Endothelial cell of umbilical vein (primary cell): Measurements from ENCODE around the gene CST8. TPM values are rescaled to one million over a fixed set of nuclear protein-coding genes. Genes with fewer than 3 reads are reported as not detected.

ENCODE experiments used
- BruUV-seq: library from RNA; stranded (reverse); fragments of 400-500 nt; replicated peaks from 2 replicates; lab custom pipeline; 2021; lab: Mats Ljungman, UMichigan
- CTCF ChIA-PET: fragments of 300-600, 350-600 bp; sonication (Branson Sonifier 250); formaldehyde crosslinking; loops from one replicate; lab custom pipeline; 2021; ENCODE audit warnings: antibody characterized with exemption, inconsistent platforms; lab: Charles Lee
- POLR2A ChIA-PET: fragments of 300-600, 350-600 bp; sonication (Branson Sonifier 250); formaldehyde crosslinking; loops from one replicate; lab custom pipeline; 2021; ENCODE audit warnings: antibody characterized with exemption, inconsistent platforms; lab: Charles Lee
- DNase-seq: peaks from one replicate; pipeline ENCODE4 v3.0.0-alpha.2; 2011; ENCODE audit warnings: low read depth, low spot score
- FAIRE-seq: peaks from 2 replicates; lab custom pipeline; 2011; peaks lifted over from hg19 to GRCh38; lab: Jason Lieb, UNC
- H2AFZ ChIP-seq: 2 replicates; pipeline ENCODE4 v1.6.0; 2012; ENCODE audit warnings: low read depth, low read length, control low read depth, inconsistent platforms
- H3K27ac ChIP-seq: 2 replicates; pipeline ENCODE4 v1.5.1; 2011; ENCODE audit warnings: low read depth, mild to moderate bottlenecking, control low read depth, low read length, moderate library complexity; ENCODE audit not compliant: insufficient read depth
- H3K27me3 ChIP-seq, 2 experiments: 2 replicates each; pipeline versions ENCODE4 v1.6.0 to v1.6.1; 2011; ENCODE audit warnings: low read length in 2 of 2, mixed read lengths in 1 of 2; ENCODE audit not compliant: control insufficient read depth in 2 of 2, insufficient read depth in 2 of 2
- H3K36me3 ChIP-seq, 2 experiments: 2 replicates in 1 of 2; 3 replicates in 1 of 2; pipeline ENCODE4 v1.5.1; 2011; ENCODE audit warnings: low read length in 2 of 2, mild to moderate bottlenecking in 1 of 2, moderate library complexity in 1 of 2; ENCODE audit not compliant: control insufficient read depth in 2 of 2, insufficient read depth in 2 of 2; ENCODE audit errors: extremely low read depth in 1 of 2
- H3K4me1 ChIP-seq: 3 replicates; pipeline ENCODE4 v1.5.1; 2011; ENCODE audit warnings: mild to moderate bottlenecking, low read length; ENCODE audit not compliant: control insufficient read depth, insufficient read depth; ENCODE audit errors: extremely low read depth
- H3K4me2 ChIP-seq: 2 replicates; pipeline ENCODE4 v1.6.1; 2011; ENCODE audit warnings: low read length, control low read depth, mixed read lengths; ENCODE audit not compliant: insufficient read depth
- H3K4me3 ChIP-seq, 3 experiments: fragments of 200-600 bp in 1 of 3; sonication (generic), shearing (Covaris generic) in 1 of 3; replicated peaks in 1 of 3; 2 replicates each; pipeline ENCODE4 v1.5.1; 2011 to 2016; ENCODE audit warnings: control low read depth in 3 of 3, low read length in 3 of 3, mild to moderate bottlenecking in 2 of 3, inconsistent platforms in 1 of 3, low read depth in 1 of 3, moderate library complexity in 1 of 3; ENCODE audit not compliant: insufficient read depth in 1 of 3
- H3K79me2 ChIP-seq: 2 replicates; pipeline ENCODE4 v1.6.0; 2012; ENCODE audit warnings: low read length, inconsistent platforms; ENCODE audit not compliant: control insufficient read depth, insufficient read depth
- H3K9ac ChIP-seq: replicated peaks from 2 replicates; pipeline ENCODE3; 2011; ENCODE audit warnings: low read length, control low read depth; ENCODE audit not compliant: insufficient read depth; ENCODE audit errors: extremely low read depth
- H3K9me1 ChIP-seq: replicated peaks from 3 replicates; pipeline ENCODE4 v1.6.0; 2011; ENCODE audit warnings: mild to moderate bottlenecking, low read length; ENCODE audit not compliant: control insufficient read depth, insufficient read depth; ENCODE audit errors: extremely low read depth
- H3K9me3 ChIP-seq: replicated peaks from 2 replicates; pipeline ENCODE4 v1.5.1; 2012; ENCODE audit warnings: low read length, inconsistent platforms; ENCODE audit not compliant: control insufficient read depth, insufficient read depth
- H4K20me1 ChIP-seq: replicated peaks from 2 replicates; pipeline ENCODE3; 2011; ENCODE audit warnings: mild to moderate bottlenecking, low read length; ENCODE audit not compliant: control insufficient read depth, insufficient read depth; ENCODE audit errors: extremely low read depth
- EZH2 ChIP-seq: IDR thresholded peaks from 2 replicates; pipeline ENCODE4 v1.6.1; 2012; ENCODE audit warnings: borderline replicate concordance, low read depth, mild to moderate bottlenecking, moderate library complexity, low read length, inconsistent platforms; ENCODE audit not compliant: severe bottlenecking
- FOS ChIP-seq: IDR thresholded peaks from 2 replicates; pipeline ENCODE4 v1.6.1; 2011; ENCODE audit warnings: mild to moderate bottlenecking, low read length, moderate library complexity, borderline replicate concordance; ENCODE audit not compliant: insufficient read depth
- GATA2 ChIP-seq: IDR thresholded peaks from 2 replicates; pipeline ENCODE4 v1.7.0; 2011; ENCODE audit warnings: low read depth, mild to moderate bottlenecking, moderate library complexity, mixed read lengths, low read length; ENCODE audit not compliant: insufficient read length, insufficient read depth
- JUN ChIP-seq: IDR thresholded peaks from 2 replicates; pipeline ENCODE4 v1.6.1; 2011; ENCODE audit warnings: borderline replicate concordance, low read depth; ENCODE audit not compliant: insufficient read length, insufficient read depth
- MYC ChIP-seq: IDR thresholded peaks from one replicate; pipeline ENCODE4 v1.6.1; 2011; ENCODE audit warnings: mild to moderate bottlenecking, low read depth, low read length
- POLR2A ChIP-seq: IDR thresholded peaks from 2 replicates; pipeline ENCODE4 v1.6.1; 2012; ENCODE audit warnings: low read depth, mild to moderate bottlenecking, control low read depth, low read length
- POLR2AphosphoS5 ChIP-seq: IDR thresholded peaks from 2 replicates; pipeline ENCODE4 v1.6.1; 2012; ENCODE audit warnings: low read depth, mild to moderate bottlenecking, control low read depth, low read length, moderate library complexity; ENCODE audit not compliant: insufficient read depth
- dilution Hi-C: fragments of 300-500 bp; cut with MboI; formaldehyde crosslinking; loops from one replicate; pipeline ENCODE4 v1.15.0; 2019; ENCODE audit warnings: low sequenced_read_pairs; ENCODE audit not compliant: extremely low pct_ligation_motif_present
- intact Hi-C: fragments of 100-400 bp; cut with micrococcal nuclease; formaldehyde crosslinking; loops from one replicate; pipeline ENCODE4 v1.10.0; 2022
- polyA plus RNA-seq, 4 experiments: library from polyadenylated mRNA; depleted of rRNA in 3 of 4; stranded (reverse) in 3 of 4; unstranded in 1 of 4; fragments of >200 nt; gene quantifications; 2 replicates each; pipeline versions ENCODE4 v1.2.1 to v1.2.3, GENCODE V29; 2011 to 2012; ENCODE audit warnings: missing spikeins in 1 of 4
- total RNA-seq: library from RNA; stranded (reverse); gene quantifications from 2 replicates; pipeline ENCODE4 v1.2.3, GENCODE V29; 2021
- TF ChIP-seq, protein P1 (sequence below), 2 donors: IDR thresholded peaks; 1 replicate in 1 of 2; 2 replicates in 1 of 2; pipeline ENCODE4 v1.5.1; 2011; ENCODE audit warnings: low read length in 2 of 2, mild to moderate bottlenecking in 2 of 2, moderate library complexity in 2 of 2, control low read depth in 1 of 2, inconsistent platforms in 1 of 2, low read depth in 1 of 2; ENCODE audit not compliant: insufficient read depth in 1 of 2; ENCODE audit errors: extremely low read depth in 1 of 2
- TF ChIP-seq, protein P2 (sequence below): IDR thresholded peaks from 2 replicates; pipeline ENCODE4 v1.6.1; 2011; ENCODE audit not compliant: insufficient read depth, insufficient read length

The CST8 gene
- total and polyA plus RNA-seq, 2 donors (not counting 3 experiments of a cell fraction or from before 2014, with no cell fraction given) = not detected

DNA sequence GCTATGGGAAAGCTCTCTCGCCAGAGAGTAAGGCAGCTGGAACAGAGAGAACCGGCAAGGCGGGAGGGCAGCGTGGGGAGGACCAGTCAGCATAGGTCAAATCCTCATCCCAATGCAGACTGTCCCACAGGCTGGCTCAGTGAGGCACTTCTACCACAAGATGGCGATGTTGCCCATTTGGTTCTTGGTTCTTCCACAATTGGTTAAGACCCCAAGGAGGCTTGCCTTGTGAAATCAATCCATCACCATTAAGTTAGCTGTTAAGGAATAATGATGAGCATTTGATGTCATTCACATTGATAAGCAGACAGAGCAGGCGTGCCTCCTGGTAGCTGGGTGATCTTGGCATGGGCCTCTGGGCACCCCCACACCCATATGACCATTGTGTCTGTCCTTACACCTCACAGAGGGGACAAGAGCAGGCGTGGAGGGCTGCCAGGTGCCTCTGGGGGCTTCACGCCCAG, 49.0 kb upstream of the CST8 start:
- H2AFZ ChIP-seq = no peak overlapping the region
- DNase-seq = peak; percentile 77
- H4K20me1 ChIP-seq = no peaks in the 10 kb centered on the region
- POLR2A ChIA-PET = no interaction called here
- H3K9ac ChIP-seq = no peak overlapping the region
- TF ChIP-seq FOS = no peak
- TF ChIP-seq, protein P1, sequence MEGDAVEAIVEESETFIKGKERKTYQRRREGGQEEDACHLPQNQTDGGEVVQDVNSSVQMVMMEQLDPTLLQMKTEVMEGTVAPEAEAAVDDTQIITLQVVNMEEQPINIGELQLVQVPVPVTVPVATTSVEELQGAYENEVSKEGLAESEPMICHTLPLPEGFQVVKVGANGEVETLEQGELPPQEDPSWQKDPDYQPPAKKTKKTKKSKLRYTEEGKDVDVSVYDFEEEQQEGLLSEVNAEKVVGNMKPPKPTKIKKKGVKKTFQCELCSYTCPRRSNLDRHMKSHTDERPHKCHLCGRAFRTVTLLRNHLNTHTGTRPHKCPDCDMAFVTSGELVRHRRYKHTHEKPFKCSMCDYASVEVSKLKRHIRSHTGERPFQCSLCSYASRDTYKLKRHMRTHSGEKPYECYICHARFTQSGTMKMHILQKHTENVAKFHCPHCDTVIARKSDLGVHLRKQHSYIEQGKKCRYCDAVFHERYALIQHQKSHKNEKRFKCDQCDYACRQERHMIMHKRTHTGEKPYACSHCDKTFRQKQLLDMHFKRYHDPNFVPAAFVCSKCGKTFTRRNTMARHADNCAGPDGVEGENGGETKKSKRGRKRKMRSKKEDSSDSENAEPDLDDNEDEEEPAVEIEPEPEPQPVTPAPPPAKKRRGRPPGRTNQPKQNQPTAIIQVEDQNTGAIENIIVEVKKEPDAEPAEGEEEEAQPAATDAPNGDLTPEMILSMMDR (IDR thresholded peaks at IDR 0.05; ENCODE audit: extremely low read depth in 1 of 2, insufficient read depth in 1 of 2, low read depth in 1 of 2, low read length in 2 of 2) = peak; percentile 80 to 90
- intact Hi-C loops = loop anchor here (1.0 to 5.0 kb wide), 2 partner anchors 164 to 225 kb away; no protein-coding TSS in a partner anchor
- BruUV-seq = no TSS peak
- no peaks in the 10 kb centered on the region for H3K9me3 ChIP-seq
- H3K4me3 ChIP-seq = no peak overlapping the region
- no peaks in the 10 kb centered on the region for H3K27me3 ChIP-seq
- no peaks in the 10 kb centered on the region for H3K4me1 ChIP-seq
- dilution Hi-C loops = no loop called here
- no peak overlapping the region for H3K4me2 ChIP-seq
- no peaks in the 10 kb centered on the region for H3K79me2 ChIP-seq
- FAIRE-seq = peak; percentile 85
- no peak overlapping the region for H3K27ac ChIP-seq
- no peaks in the 10 kb centered on the region for H3K9me1 ChIP-seq
- no peaks in the 10 kb centered on the region for H3K36me3 ChIP-seq
- CTCF ChIA-PET = interaction anchor here (0.6 to 4.1 kb wide), 17 partner anchors 10 to 226 kb away, joined by 3 to 31 read pairs (median 4); partner anchors contain the start of genes CST11, NAPB and NXT1

DNA sequence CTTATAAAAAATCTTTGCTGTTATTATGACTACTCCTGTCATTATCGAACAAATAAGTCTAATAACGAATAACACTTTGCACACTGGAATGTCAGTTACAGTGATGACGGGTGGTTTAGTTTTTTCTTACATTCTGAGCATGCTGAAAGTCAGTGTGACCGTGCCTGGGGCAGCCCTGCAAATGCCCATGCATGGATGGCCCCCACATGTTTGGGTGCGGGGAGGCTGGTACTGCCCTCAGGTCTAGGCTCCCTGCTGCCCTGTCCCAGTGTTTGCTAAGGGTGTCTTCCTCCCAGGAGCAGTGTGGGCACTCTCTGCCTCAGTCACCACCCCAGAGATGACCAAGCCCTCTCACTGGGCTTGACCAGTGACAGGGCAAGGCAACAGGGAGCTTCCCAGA, 48.5 kb upstream of the CST8 start:
- H2AFZ ChIP-seq = no peak overlapping the region
- DNase-seq (no peak), FAIRE-seq (no peak)
- no peaks in the 10 kb centered on the region for H3K27me3 ChIP-seq
- ChIA-PET CTCF (interaction anchor here (0.7 to 4.1 kb wide), 13 partner anchors 9 to 226 kb away, joined by 3 to 31 read pairs (median 4); partner anchors contain the start of genes CST11, NAPB and NXT1), POLR2A (no interaction called here)
- H3K4me1 ChIP-seq = no peaks in the 10 kb centered on the region
- intact Hi-C loops (loop anchor here (1.0 to 5.0 kb wide), 2 partner anchors 164 to 225 kb away; no protein-coding TSS in a partner anchor), dilution Hi-C loops (no loop called here)
- H4K20me1 ChIP-seq = no peaks in the 10 kb centered on the region
- no peak overlapping the region for H3K27ac ChIP-seq
- BruUV-seq = no TSS peak
- H3K36me3 ChIP-seq = no peaks in the 10 kb centered on the region
- H3K79me2 ChIP-seq = no peaks in the 10 kb centered on the region
- no peak for TF ChIP-seq EZH2
- TF ChIP-seq, protein P1 (IDR thresholded peaks at IDR 0.05; ENCODE audit: extremely low read depth in 1 of 2, insufficient read depth in 1 of 2, low read depth in 1 of 2, low read length in 2 of 2) = no peak
- no peak for TF ChIP-seq MYC
- TF ChIP-seq POLR2A = no peak
- no peak for TF ChIP-seq FOS
- no peak for TF ChIP-seq POLR2AphosphoS5
- TF ChIP-seq, protein P2, sequence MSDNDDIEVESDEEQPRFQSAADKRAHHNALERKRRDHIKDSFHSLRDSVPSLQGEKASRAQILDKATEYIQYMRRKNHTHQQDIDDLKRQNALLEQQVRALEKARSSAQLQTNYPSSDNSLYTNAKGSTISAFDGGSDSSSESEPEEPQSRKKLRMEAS = no peak
- TF ChIP-seq JUN = no peak
- TF ChIP-seq GATA2 = no peak
- no peaks in the 10 kb centered on the region for H3K9me1 ChIP-seq
- H3K9me3 ChIP-seq = no peaks in the 10 kb centered on the region
- no peak overlapping the region for H3K4me3 ChIP-seq
- H3K4me2 ChIP-seq = no peak overlapping the region
- no peak overlapping the region for H3K9ac ChIP-seq
